ENCODE data around the gene PPM1A. TPM values are rescaled to one million over a fixed set of nuclear protein-coding genes. Genes with fewer than 3 reads are reported as not detected.

PPM1A gene
- total RNA-seq (2021; fragmentation: NEBNext Ultra II Directional; extraction: Animal tissue kit (Norgen Biotek cat#: 25700)) (45.2 and 51.2 TPM in 2 replicates), polyA plus RNA-seq (2011; rRNA removed) (6.6 and 14.0 TPM in 2 replicates), polyA minus RNA-seq (2011; rRNA and poly(A)+ RNA removed) (54.8 and 71.9 TPM in 2 replicates)
- polyA plus RNA-seq (2011; cell fraction: cytosol; rRNA removed): 14.5 TPM
- polyA plus RNA-seq (2011; cell fraction: nucleus; rRNA removed): 8.7 TPM
- 26.6 to 38.7 TPM (median 31.2 TPM) in 4 replicates for polyA plus RNA-seq (2012, experiment 1 of 2)
- polyA plus RNA-seq (2012, experiment 2 of 2): 7.8 TPM
- polyA plus RNA-seq (2013, experiment 1 of 2): 26.5 TPM
- polyA plus RNA-seq (2013, experiment 2 of 2): 28.0 TPM
- polyA minus RNA-seq (2011; cell fraction: cytosol; rRNA and poly(A)+ RNA removed): 20.6 TPM
- polyA minus RNA-seq (2011; cell fraction: nucleus; rRNA and poly(A)+ RNA removed): 26.6 TPM
- long read RNA-seq, experiment 1, full-length matches to known transcripts: 6 of 44 reads
- long read RNA-seq, experiment 1, partial matches to known transcripts: 15 of 44 reads
- long read RNA-seq, experiment 1, other reads (novel, unspliced or antisense): 23 of 44 reads
- long read RNA-seq, experiment 2, partial matches to known transcripts: 1 of 1 reads
- long read RNA-seq, experiment 2, other reads (novel, unspliced or antisense): 0 of 1 reads

GRCh38 chr14:60248697-60249318 is at the start of gene PPM1A:
Gene PPM1A, plus strand, starts transcription at chr14:60249221. Its CDS starts 33,483 bp downstream, at chr14:60282704.
- H3K79me1 ChIP-seq (ENCODE audit: low read depth, low read length): no peaks in the 10 kb centered on the region
- no peak within 1 kb of the TSS for H3K14ac ChIP-seq (ENCODE audit: insufficient read length)
- WGBS, 2 experiments (ENCODE audit: extremely low coverage in 1 of 2, insufficient coverage in 1 of 2, insufficient read length in 1 of 2, insufficient replicate concordance in 2 of 2, low coverage in 1 of 2, low lambda C conversion rate in 2 of 2, missing lambda C conversion rate in 1 of 2): 1% methylated on average over 34 of the region's 74 CpGs; no CpG with 5 or more reads in 1 of the 2 experiments
- no peak within 1 kb of the TSS for H2BK20ac ChIP-seq (ENCODE audit: low read length)
- ChIA-PET POLR2A (ENCODE audit: partially characterized antibody) (interaction anchor here (0.6 to 2.4 kb wide), 29 partner anchors 8 to 1452 kb away, joined by 3 to 13 read pairs (median 3); no protein-coding TSS in a partner anchor), CTCF (ENCODE audit: partially characterized antibody) (interaction anchor here (0.6 to 2.3 kb wide), 9 partner anchors 12 to 83 kb away, joined by 3 to 6 read pairs (median 3); no protein-coding TSS in a partner anchor)
- peak within 1 kb of the TSS; percentile 96 for H2BK5ac ChIP-seq (ENCODE audit: low read depth, low read length)
- H2BK15ac ChIP-seq (ENCODE audit: low read length): peak within 1 kb of the TSS; percentile 76
- FAIRE-seq: no peak
- peak within 1 kb of the TSS; percentile 10; the same call in 1 of the 2 replicates for H2AFZ ChIP-seq (ENCODE audit: low read length)
- no peaks in the 10 kb centered on the region for H3K36me3 ChIP-seq (ENCODE audit: control insufficient read depth in 2 of 4, insufficient read depth in 4 of 4, low read length in 3 of 4)
- H4K20me1 ChIP-seq (replicated peaks in 1 of 2; ENCODE audit: control insufficient read depth in 1 of 2, insufficient read depth in 2 of 2, low read length in 2 of 2): no peaks in the 10 kb centered on the region
- peak within 1 kb of the TSS; percentile 94 for H4K91ac ChIP-seq (replicated peaks; ENCODE audit: insufficient read length, low read length)
- H3K4ac ChIP-seq (replicated peaks; ENCODE audit: insufficient read length, low read depth, low read length): peak within 1 kb of the TSS; percentile 73
- no peaks in the 10 kb centered on the region for H3K9me3 ChIP-seq (ENCODE audit: insufficient read depth in 2 of 2, low read depth in 1 of 2, low read length in 1 of 2)
- peak within 1 kb of the TSS; percentile 65 for H2BK12ac ChIP-seq (ENCODE audit: low read depth, low read length)
- H3K27me3 ChIP-seq (replicated peaks in 1 of 4; ENCODE audit: control insufficient read depth in 3 of 4, extremely low read depth in 1 of 4, insufficient read depth in 3 of 4, low read length in 3 of 4): no peaks in the 10 kb centered on the region
- peak; percentile 85 to 93 for DNase-seq (ENCODE audit: low read depth in 1 of 2, low spot score in 2 of 2)
- no peak within 1 kb of the TSS for H3K23ac ChIP-seq (ENCODE audit: insufficient read length)
- peaks cover 6% of the 10 kb centered on the region; the same call in 1 of the 2 replicates for H3K23me2 ChIP-seq (ENCODE audit: low read depth, low read length)
- peak within 1 kb of the TSS; percentile 79; the same call in 1 of the 2 replicates for H2AK5ac ChIP-seq (ENCODE audit: low read depth, low read length)
- H3K18ac ChIP-seq (ENCODE audit: extremely low read depth, low read length): peak within 1 kb of the TSS; percentile 68
- peak within 1 kb of the TSS; percentile 82 for H4K5ac ChIP-seq (ENCODE audit: insufficient read length, low read depth, low read length)
- peak within 1 kb of the TSS; percentile 98 for H3K27ac ChIP-seq (ENCODE audit: low read depth, low read length)
- peaks cover 4 to 12% (median 9%) of the 10 kb centered on the region in 4 experiments for H3K4me1 ChIP-seq (replicated peaks in 1 of 4; ENCODE audit: control insufficient read depth in 3 of 4, insufficient read depth in 4 of 4, low read length in 3 of 4)
- H3K56ac ChIP-seq (replicated peaks; ENCODE audit: insufficient read length, low read depth, low read length): peak within 1 kb of the TSS; percentile 67
- H3K4me3 ChIP-seq (ENCODE audit: extremely low read depth in 1 of 4, insufficient read depth in 2 of 4, low read depth in 3 of 4, low read length in 4 of 4): peak within 1 kb of the TSS; percentile 77 to 96 (median 87)
- peak within 1 kb of the TSS; percentile 59 for H2BK120ac ChIP-seq (replicated peaks; ENCODE audit: low read depth, low read length)
- H3K4me2 ChIP-seq (ENCODE audit: insufficient read depth in 1 of 2, low read depth in 2 of 2, low read length in 2 of 2): peak within 1 kb of the TSS; percentile 93 to 98
- peak within 1 kb of the TSS; percentile 93 to 98 (median 96) for H3K9ac ChIP-seq (replicated peaks in 1 of 4; ENCODE audit: extremely low read depth in 1 of 4, low read depth in 3 of 4, low read length in 3 of 4)
- peak within 1 kb of the TSS; percentile 96 for H4K8ac ChIP-seq (ENCODE audit: extremely low read depth, insufficient read depth, low read length)
- H3K79me2 ChIP-seq (ENCODE audit: control insufficient read depth in 1 of 2, insufficient read depth in 2 of 2, low read length in 2 of 2): peaks cover 7 to 39% of the 10 kb centered on the region in 2 experiments; a peak in 3 of 4 replicates
- peak; percentile 40; the same call in 1 of the 2 replicates for TF ChIP-seq MAX (IDR thresholded peaks at IDR 0.05)
- TF ChIP-seq SP4 (IDR thresholded peaks at IDR 0.05; ENCODE audit: low read length): no peak
- peak; percentile 58 for TF ChIP-seq TAF7 (optimal IDR thresholded peaks at IDR 0.05; ENCODE audit: borderline replicate concordance, low read depth, low read length)
- TF ChIP-seq NANOG (IDR thresholded peaks at IDR 0.05; ENCODE audit: insufficient read depth, low read depth, low read length, poor library complexity, severe bottlenecking): peak; percentile 69
- peak; percentile 92 for TF ChIP-seq CREB1 (IDR thresholded peaks at IDR 0.05)
- TF ChIP-seq YY1 (IDR thresholded peaks at IDR 0.05; ENCODE audit: low read depth, low read length): 0 out of 2 replicates have a peak, but pooled peaks have one; percentile 8
- TF ChIP-seq ZNF274 (IDR thresholded peaks at IDR 0.05; ENCODE audit: borderline replicate concordance, extremely low read depth, low read length): no peak
- TF ChIP-seq KDM4A (IDR thresholded peaks at IDR 0.05; ENCODE audit: low read depth, low read length, severe bottlenecking): peak; percentile 46
- no peak for TF ChIP-seq CBX5 (IDR thresholded peaks at IDR 0.05; ENCODE audit: low read depth, low read length)

Measured in H1 (cell line).